GM23338 (cell line): Measurements from ENCODE around the gene CD7. TPM values are rescaled to one million over a fixed set of nuclear protein-coding genes. Genes with fewer than 3 reads are reported as not detected.

Source experiments
- ATAC-seq: fragments of 200-7000 bp; cut with Tn5 transposase; 3 replicates; pipeline ENCODE4 v1.9.1; 2020
- DNase-seq: peaks from one replicate; pipeline ENCODE4 v3.0.0-alpha.2; 2015; ENCODE audit warnings: low spot score
- H2AFZ ChIP-seq: fragments of 200-600 bp; sonication (generic); 2 replicates; pipeline ENCODE4 v1.8.0; 2016; ENCODE audit warnings: antibody characterized with exemption, mild to moderate bottlenecking, moderate library complexity
- H3F3A ChIP-seq: fragments of 200-600 bp; sonication (generic); replicated peaks from 2 replicates; pipeline ENCODE4 v1.8.0; 2017; ENCODE audit warnings: antibody characterized with exemption, mixed run types, low read depth
- H3K27ac ChIP-seq: fragments of 200-600 bp; sonication (generic); 2 replicates; pipeline ENCODE4 v1.6.1; 2016; ENCODE audit warnings: low read depth
- H3K27me3 ChIP-seq: fragments of 200-600 bp; sonication (generic); 2 replicates; pipeline ENCODE4 v1.8.0; 2016; ENCODE audit warnings: mild to moderate bottlenecking, mixed run types, moderate library complexity; ENCODE audit not compliant: insufficient read depth
- H3K36me3 ChIP-seq: fragments of 200-600 bp; sonication (generic); 2 replicates; pipeline ENCODE4 v1.8.0; 2016; ENCODE audit warnings: mild to moderate bottlenecking; ENCODE audit not compliant: insufficient read depth
- H3K4me1 ChIP-seq: fragments of 200-600 bp; sonication (generic); 2 replicates; pipeline ENCODE4 v1.8.0; 2016; ENCODE audit warnings: mild to moderate bottlenecking, moderate library complexity; ENCODE audit not compliant: insufficient read depth
- H3K4me2 ChIP-seq: fragments of 200-600 bp; sonication (generic); 2 replicates; pipeline ENCODE4 v1.7.1; 2017; ENCODE audit warnings: mixed run types
- H3K4me3 ChIP-seq: fragments of 200-600 bp; sonication (generic); 2 replicates; pipeline ENCODE4 v1.6.1; 2016; ENCODE audit warnings: mixed run types
- H3K79me2 ChIP-seq: fragments of 200-600 bp; sonication (generic); replicated peaks from 2 replicates; pipeline ENCODE4 v1.8.0; 2017; ENCODE audit warnings: mild to moderate bottlenecking; ENCODE audit not compliant: insufficient read depth
- H3K9me2 ChIP-seq: fragments of 200-600 bp; sonication (generic); 2 replicates; pipeline ENCODE4 v1.8.0; 2017; ENCODE audit not compliant: insufficient read depth
- H4K20me1 ChIP-seq: fragments of 200-600 bp; sonication (generic); replicated peaks from 2 replicates; pipeline ENCODE4 v1.8.0; 2017; ENCODE audit warnings: mild to moderate bottlenecking; ENCODE audit not compliant: insufficient read depth
- H3K27ac Mint-ChIP-seq: 2 replicates; pipeline ENCODE4 v1.8.0; 2020; ENCODE audit warnings: inconsistent platforms, mild to moderate bottlenecking, moderate library complexity, mixed read lengths
- H3K27me3 Mint-ChIP-seq: 3 replicates; pipeline ENCODE4 v1.8.0; 2022; ENCODE audit warnings: low read depth, mild to moderate bottlenecking, moderate library complexity, mixed read lengths, inconsistent platforms; ENCODE audit not compliant: insufficient read depth, poor library complexity
- H3K36me3 Mint-ChIP-seq: 3 replicates; pipeline ENCODE4 v1.8.0; 2021; ENCODE audit warnings: low read depth, mild to moderate bottlenecking, inconsistent platforms, moderate library complexity, mixed read lengths
- H3K4me1 Mint-ChIP-seq: 3 replicates; pipeline ENCODE4 v1.8.0; 2020; ENCODE audit warnings: mild to moderate bottlenecking, inconsistent platforms, mixed read lengths
- H3K4me3 Mint-ChIP-seq: 3 replicates; pipeline ENCODE4 v1.8.0; 2021; ENCODE audit warnings: moderate library complexity, mild to moderate bottlenecking, inconsistent platforms, mixed read lengths
- H3K9me3 Mint-ChIP-seq: 3 replicates; pipeline ENCODE4 v1.8.0; 2020; ENCODE audit warnings: moderate library complexity, mild to moderate bottlenecking, inconsistent platforms, mixed read lengths
- CREB1 ChIP-seq: fragments of 250-450 bp; sonication (Bioruptor Pico); IDR thresholded peaks from 2 replicates; pipeline ENCODE4 v1.5.0; 2020; ENCODE audit warnings: low read depth, mild to moderate bottlenecking, moderate library complexity
- ETS1 ChIP-seq: IDR thresholded peaks from 2 replicates; pipeline ENCODE4 v1.6.1; 2016; ENCODE audit warnings: antibody characterized with exemption
- EZH2 ChIP-seq: fragments of 200-600 bp; sonication (generic); IDR thresholded peaks from one replicate; pipeline ENCODE4 v1.8.0; 2017; ENCODE audit warnings: antibody characterized with exemption, mild to moderate bottlenecking, low read depth; ENCODE audit not compliant: unreplicated experiment
- EZH2phosphoT487 ChIP-seq: fragments of 200-600 bp; sonication (generic); IDR thresholded peaks from one replicate; pipeline ENCODE4 v1.8.1; 2018; ENCODE audit warnings: antibody characterized with exemption; ENCODE audit not compliant: unreplicated experiment
- JUNB ChIP-seq: IDR thresholded peaks from one replicate; pipeline ENCODE4 v1.6.1; 2016; ENCODE audit warnings: antibody characterized with exemption; ENCODE audit not compliant: unreplicated experiment
- NANOG ChIP-seq: IDR thresholded peaks from 2 replicates; pipeline ENCODE4 v1.6.1; 2016; ENCODE audit warnings: antibody characterized with exemption, borderline replicate concordance
- POLR2AphosphoS5 ChIP-seq: IDR thresholded peaks from 2 replicates; pipeline ENCODE4 v1.6.1; 2016; ENCODE audit warnings: antibody characterized with exemption, low read depth
- REST ChIP-seq: IDR thresholded peaks from one replicate; pipeline ENCODE4 v1.6.1; 2018; ENCODE audit warnings: antibody characterized with exemption; ENCODE audit not compliant: unreplicated experiment
- STAT1 ChIP-seq: IDR thresholded peaks from one replicate; pipeline ENCODE4 v1.6.1; 2016; ENCODE audit warnings: antibody characterized with exemption; ENCODE audit not compliant: unreplicated experiment
- ZNF114 ChIP-seq: fragments of 250-450 bp; sonication (Bioruptor Pico); IDR thresholded peaks from 2 replicates; pipeline ENCODE4 v1.5.0; 2020; ENCODE audit warnings: mild to moderate bottlenecking, moderate library complexity
- ZNF331 ChIP-seq: fragments of 250-450 bp; sonication (Bioruptor Pico); IDR thresholded peaks from 2 replicates; pipeline ENCODE4 v1.5.0; 2020; ENCODE audit warnings: low read depth, mild to moderate bottlenecking, moderate library complexity
- ZNF462 ChIP-seq: fragments of 250-450 bp; sonication (Bioruptor Pico); IDR thresholded peaks from 2 replicates; pipeline ENCODE4 v1.5.0; 2020; ENCODE audit warnings: mild to moderate bottlenecking, moderate library complexity
- polyA plus RNA-seq: library from polyadenylated mRNA; unstranded; fragments of >200 nt; fragmentation: Nextera tagmentation; extraction: Ambion mirVana; gene quantifications from 2 replicates; pipeline ENCODE4 v1.2.1, GENCODE V29; 2016
- total RNA-seq: library from RNA; depleted of rRNA; stranded (reverse); fragments of >200 nt; shearing (Covaris generic); gene quantifications from 2 replicates; pipeline ENCODE4 v1.2.3, GENCODE V29; 2014

Gene CD7
- total and polyA plus RNA-seq, 2 experiments from 2014 or later: 0.42 to 0.44 TPM

DNA sequence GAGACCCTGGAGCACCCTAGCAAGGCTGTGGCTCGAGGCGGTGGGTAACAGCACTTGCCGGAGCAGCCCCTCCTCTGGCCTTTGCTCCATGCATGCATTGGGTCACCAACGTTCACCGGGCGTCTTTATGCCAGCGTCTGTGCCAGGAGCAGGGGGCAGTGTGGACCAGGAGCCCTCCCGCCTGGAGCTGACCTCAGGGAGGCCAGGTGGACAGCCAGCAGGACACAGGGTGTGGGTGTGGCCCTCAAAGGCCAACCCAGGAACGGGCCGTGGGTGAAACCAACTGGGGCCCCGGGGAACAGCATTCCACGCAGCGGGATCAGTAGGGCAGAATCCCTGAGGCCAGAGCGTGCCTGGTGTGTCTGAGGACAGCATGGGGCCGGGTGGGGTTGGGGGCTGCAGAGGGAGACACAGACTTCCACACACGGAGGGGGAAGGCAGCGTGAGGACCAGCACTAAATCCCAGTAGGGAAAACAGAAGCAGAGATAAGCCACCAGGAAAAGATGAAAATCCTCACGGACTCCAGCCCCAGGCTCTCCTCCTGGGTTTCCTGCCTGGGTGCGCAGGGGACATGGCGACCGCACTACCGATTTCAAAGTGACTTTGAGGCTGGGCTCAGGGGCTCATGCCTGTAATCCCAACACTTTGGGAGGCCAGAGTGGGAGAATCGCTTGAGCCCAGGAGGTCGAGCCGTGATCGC, 2.9 kb upstream of the CD7 start:
- H3K27me3 Mint-ChIP-seq: peaks cover 12% of the 10 kb centered on the region
- Histone ChIP-seq H3K79me2 (no peaks in the 10 kb centered on the region), H3K27me3 (no peaks in the 10 kb centered on the region), H3K4me3 (no peak overlapping the region), H3K4me1 (no peaks in the 10 kb centered on the region), H2AFZ (no peak overlapping the region), H3K9me2 (no peaks in the 10 kb centered on the region), H3F3A (peaks cover 14% of the 10 kb centered on the region), H3K27ac (no peak overlapping the region), H4K20me1 (no peaks in the 10 kb centered on the region), H3K4me2 (no peak overlapping the region), H3K36me3 (no peaks in the 10 kb centered on the region)
- no peak overlapping the region for H3K4me3 Mint-ChIP-seq
- no peak for ATAC-seq
- no peak overlapping the region for H3K27ac Mint-ChIP-seq
- H3K36me3 Mint-ChIP-seq: no peaks in the 10 kb centered on the region
- no peak for DNase-seq
- H3K4me1 Mint-ChIP-seq: peaks cover 9% of the 10 kb centered on the region; the same call in 2 of the 3 replicates
- H3K9me3 Mint-ChIP-seq: no peaks in the 10 kb centered on the region
- TF ChIP-seq STAT1: no peak
- TF ChIP-seq ZNF331: no peak
- no peak for TF ChIP-seq EZH2
- TF ChIP-seq CREB1 (CRISPR knock-in tag): no peak
- TF ChIP-seq EZH2phosphoT487: no peak
- TF ChIP-seq ZNF114: no peak
- no peak for TF ChIP-seq ETS1
- no peak for TF ChIP-seq POLR2AphosphoS5
- TF ChIP-seq JUNB: no peak
- TF ChIP-seq ZNF462 (CRISPR knock-in tag): no peak
- TF ChIP-seq NANOG: no peak
- no peak for TF ChIP-seq REST
